ENCODE results near the gene ALX4.
A peak's percentile ranks its signal among the peaks of the same experiment; 100 is the strongest.

Gene ALX4

DNA sequence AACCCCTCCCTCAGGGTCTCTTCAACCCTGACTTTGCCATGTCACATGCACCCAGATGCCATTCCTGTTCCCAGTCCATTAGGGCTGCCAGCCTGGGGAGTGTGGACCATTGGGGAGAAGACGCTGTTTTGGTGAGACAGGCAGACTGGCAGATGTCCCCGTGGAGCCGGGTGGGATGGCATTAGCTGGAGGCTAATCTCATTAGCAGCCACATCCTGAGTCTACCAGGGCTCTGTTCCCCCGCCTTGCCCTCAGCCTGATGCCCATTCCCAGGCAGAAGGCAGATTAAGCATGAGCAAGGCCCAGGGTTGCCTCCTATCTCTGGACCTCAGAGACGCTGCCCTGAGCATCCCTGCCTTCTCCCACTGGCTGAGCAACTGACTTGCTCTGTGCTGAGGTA, 46.4 kb upstream of the ALX4 start:
- H3K9ac ChIP-seq (ENCODE audit: low read length): no peak overlapping the region
- H3K36me3 ChIP-seq (replicated peaks; ENCODE audit: low read depth, low read length): no peaks in the 10 kb centered on the region
- TF ChIP-seq EZH2phosphoT487 (IDR thresholded peaks at IDR 0.05; ENCODE audit: low read depth): no peak
- TF ChIP-seq, protein P1, sequence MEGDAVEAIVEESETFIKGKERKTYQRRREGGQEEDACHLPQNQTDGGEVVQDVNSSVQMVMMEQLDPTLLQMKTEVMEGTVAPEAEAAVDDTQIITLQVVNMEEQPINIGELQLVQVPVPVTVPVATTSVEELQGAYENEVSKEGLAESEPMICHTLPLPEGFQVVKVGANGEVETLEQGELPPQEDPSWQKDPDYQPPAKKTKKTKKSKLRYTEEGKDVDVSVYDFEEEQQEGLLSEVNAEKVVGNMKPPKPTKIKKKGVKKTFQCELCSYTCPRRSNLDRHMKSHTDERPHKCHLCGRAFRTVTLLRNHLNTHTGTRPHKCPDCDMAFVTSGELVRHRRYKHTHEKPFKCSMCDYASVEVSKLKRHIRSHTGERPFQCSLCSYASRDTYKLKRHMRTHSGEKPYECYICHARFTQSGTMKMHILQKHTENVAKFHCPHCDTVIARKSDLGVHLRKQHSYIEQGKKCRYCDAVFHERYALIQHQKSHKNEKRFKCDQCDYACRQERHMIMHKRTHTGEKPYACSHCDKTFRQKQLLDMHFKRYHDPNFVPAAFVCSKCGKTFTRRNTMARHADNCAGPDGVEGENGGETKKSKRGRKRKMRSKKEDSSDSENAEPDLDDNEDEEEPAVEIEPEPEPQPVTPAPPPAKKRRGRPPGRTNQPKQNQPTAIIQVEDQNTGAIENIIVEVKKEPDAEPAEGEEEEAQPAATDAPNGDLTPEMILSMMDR (IDR thresholded peaks at IDR 0.05; ENCODE audit: low read depth, low read length): no peak

DNA sequence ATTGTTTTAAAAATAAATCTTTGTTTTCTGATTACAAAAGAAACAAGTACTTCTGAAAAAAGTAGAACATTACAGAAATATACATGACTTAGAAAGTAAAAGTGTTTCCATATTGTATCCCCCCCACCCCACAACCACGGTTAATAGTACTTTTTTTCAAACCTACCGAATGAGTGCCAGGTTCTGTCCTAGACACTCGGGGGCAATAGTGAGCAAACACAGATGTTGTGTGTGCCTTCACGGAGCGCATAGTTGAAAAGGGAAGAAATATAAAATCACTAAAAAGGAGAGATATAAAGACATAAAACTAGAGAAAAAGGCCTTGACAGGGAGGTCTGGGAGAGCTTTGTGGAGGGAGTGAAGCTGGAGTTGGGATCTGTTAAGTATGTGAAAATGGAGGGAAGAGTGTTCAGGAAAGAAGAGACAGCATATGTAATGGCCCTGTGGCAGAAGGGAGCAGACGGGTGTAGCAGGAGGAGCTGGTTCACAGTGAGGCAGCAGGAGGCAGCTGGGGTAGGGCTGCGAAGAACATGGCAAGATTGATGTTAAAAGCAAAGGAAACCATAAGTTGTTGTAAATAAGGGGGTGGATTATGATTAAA, 42.1 kb upstream of the ALX4 start:
- H3K4me3 ChIP-seq (ENCODE audit: low read length): peak overlapping the region; percentile 66
- no peaks in the 10 kb centered on the region for H3K36me3 ChIP-seq (replicated peaks; ENCODE audit: low read depth, low read length)
- no peaks in the 10 kb centered on the region for H3K9me3 ChIP-seq (ENCODE audit: insufficient read depth, low read length)
- H4K20me1 ChIP-seq (ENCODE audit: insufficient read depth, low read length): no peaks in the 10 kb centered on the region
- peaks cover 14% of the 10 kb centered on the region; the same call in 1 of the 2 replicates for H3K27me3 ChIP-seq (ENCODE audit: low read depth, low read length)
- peaks cover 22% of the 10 kb centered on the region for H3K4me1 ChIP-seq (ENCODE audit: low read length)
- H3K27ac ChIP-seq (ENCODE audit: low read length): peak overlapping the region; percentile 50; the same call in 1 of the 2 replicates
- TF ChIP-seq, protein P1 (IDR thresholded peaks at IDR 0.05; ENCODE audit: low read depth, low read length): peak; percentile 55
- TF ChIP-seq EZH2phosphoT487 (IDR thresholded peaks at IDR 0.05; ENCODE audit: low read depth): no peak
- peak overlapping the region; percentile 85 for H3K4me2 ChIP-seq (ENCODE audit: low read length)
- H2AFZ ChIP-seq (ENCODE audit: low read depth, low read length): peak overlapping the region; percentile 40; the same call in 1 of the 2 replicates
- H3K9ac ChIP-seq (ENCODE audit: low read length): peak overlapping the region; percentile 43; the same call in 1 of the 2 replicates
- H3K79me2 ChIP-seq (ENCODE audit: low read length): no peaks in the 10 kb centered on the region

More for the DNA sequence above, 46.4 kb upstream of the ALX4 start:
- peaks cover 16% of the 10 kb centered on the region for H3K27me3 ChIP-seq (ENCODE audit: low read depth, low read length)
- H3K9me3 ChIP-seq (ENCODE audit: insufficient read depth, low read length): no peaks in the 10 kb centered on the region
- H2AFZ ChIP-seq (ENCODE audit: low read depth, low read length): no peak overlapping the region
- no peaks in the 10 kb centered on the region for H4K20me1 ChIP-seq (ENCODE audit: insufficient read depth, low read length)
- no peak overlapping the region for H3K4me3 ChIP-seq (ENCODE audit: low read length)
- no peak overlapping the region for H3K4me2 ChIP-seq (ENCODE audit: low read length)
- no peak overlapping the region for H3K27ac ChIP-seq (ENCODE audit: low read length)
- no peaks in the 10 kb centered on the region for H3K79me2 ChIP-seq (ENCODE audit: low read length)
- peaks cover 10% of the 10 kb centered on the region for H3K4me1 ChIP-seq (ENCODE audit: low read length)

DNA sequence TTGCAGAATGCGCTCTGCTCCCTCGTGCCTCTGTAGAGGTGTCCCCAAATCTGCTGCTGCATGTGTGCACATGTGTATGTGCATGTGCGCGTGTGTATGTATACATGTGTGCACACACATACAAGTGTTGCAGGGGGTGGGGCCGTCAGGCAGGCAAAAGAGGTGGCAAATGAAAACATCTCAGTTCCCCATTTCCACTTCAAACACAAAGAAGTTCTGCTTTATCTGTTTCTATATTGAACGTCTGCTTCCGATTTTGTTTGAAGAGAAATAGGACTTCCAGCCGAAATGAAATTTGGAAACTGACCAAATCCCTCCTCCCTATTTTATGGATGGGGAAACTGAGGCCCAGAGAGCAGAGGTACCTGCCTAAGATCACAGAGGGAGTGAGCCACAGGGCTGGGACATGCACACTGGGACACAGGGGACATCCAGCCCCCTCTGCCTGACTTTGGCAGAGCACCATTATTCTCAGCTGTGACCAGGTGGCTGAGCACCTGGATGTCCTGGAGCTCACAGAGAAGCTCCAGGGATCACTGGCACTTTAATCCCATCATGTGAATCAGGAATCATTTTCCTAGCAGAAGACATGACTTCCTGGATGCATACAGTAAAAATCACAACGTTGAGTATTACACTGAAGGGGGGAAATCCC, 41.2 kb upstream of the ALX4 start:
- Histone ChIP-seq H3K27me3 (ENCODE audit: low read depth, low read length) (peaks cover 17% of the 10 kb centered on the region; the same call in 1 of the 2 replicates), H3K9ac (ENCODE audit: low read length) (peak overlapping the region; percentile 43; the same call in 1 of the 2 replicates), H3K36me3 (replicated peaks; ENCODE audit: low read depth, low read length) (no peaks in the 10 kb centered on the region), H3K4me2 (ENCODE audit: low read length) (peak overlapping the region; percentile 85), H3K9me3 (ENCODE audit: insufficient read depth, low read length) (no peaks in the 10 kb centered on the region), H2AFZ (ENCODE audit: low read depth, low read length) (no peak overlapping the region), H3K27ac (ENCODE audit: low read length) (peak overlapping the region; percentile 50), H3K79me2 (ENCODE audit: low read length) (no peaks in the 10 kb centered on the region), H4K20me1 (ENCODE audit: insufficient read depth, low read length) (no peaks in the 10 kb centered on the region), H3K4me3 (ENCODE audit: low read length) (peak overlapping the region; percentile 66), H3K4me1 (ENCODE audit: low read length) (peaks cover 22% of the 10 kb centered on the region)
- TF ChIP-seq EZH2phosphoT487 (IDR thresholded peaks at IDR 0.05; ENCODE audit: low read depth): no peak
- TF ChIP-seq, protein P1 (IDR thresholded peaks at IDR 0.05; ENCODE audit: low read depth, low read length): no peak

DNA sequence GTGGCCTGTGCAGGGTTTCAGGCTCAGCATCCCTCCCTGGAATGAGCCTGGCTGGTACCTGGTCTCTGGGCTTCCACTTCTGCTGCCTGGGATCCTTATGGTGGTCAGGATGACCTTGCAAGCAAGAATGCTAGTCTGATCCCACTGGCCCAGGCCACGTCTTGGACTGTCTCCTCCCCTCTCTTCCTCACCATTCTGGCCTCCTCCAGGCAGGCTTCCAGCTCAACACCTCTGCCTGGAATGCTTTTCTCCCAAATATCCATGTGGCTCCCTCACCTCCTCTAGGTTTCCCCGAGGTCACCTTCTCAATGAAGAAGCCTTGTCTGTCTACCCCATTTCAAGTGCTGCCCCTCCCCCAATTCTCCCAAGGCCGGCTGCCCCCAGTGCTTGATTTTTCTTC, 39.4 kb upstream of the ALX4 start:
- H3K27me3 ChIP-seq (ENCODE audit: low read depth, low read length): peaks cover 21% of the 10 kb centered on the region; the same call in 1 of the 2 replicates
- no peak overlapping the region for H3K9ac ChIP-seq (ENCODE audit: low read length)
- no peak overlapping the region for H2AFZ ChIP-seq (ENCODE audit: low read depth, low read length)
- H3K79me2 ChIP-seq (ENCODE audit: low read length): no peaks in the 10 kb centered on the region
- H3K4me1 ChIP-seq (ENCODE audit: low read length): peaks cover 22% of the 10 kb centered on the region
- no peaks in the 10 kb centered on the region for H3K36me3 ChIP-seq (replicated peaks; ENCODE audit: low read depth, low read length)
- TF ChIP-seq, protein P1 (IDR thresholded peaks at IDR 0.05; ENCODE audit: low read depth, low read length): no peak
- no peak for TF ChIP-seq EZH2phosphoT487 (IDR thresholded peaks at IDR 0.05; ENCODE audit: low read depth)
- no peak overlapping the region for H3K4me2 ChIP-seq (ENCODE audit: low read length)
- H3K9me3 ChIP-seq (ENCODE audit: insufficient read depth, low read length): no peaks in the 10 kb centered on the region
- no peak overlapping the region for H3K27ac ChIP-seq (ENCODE audit: low read length)
- no peaks in the 10 kb centered on the region for H4K20me1 ChIP-seq (ENCODE audit: insufficient read depth, low read length)
- no peak overlapping the region for H3K4me3 ChIP-seq (ENCODE audit: low read length)
